Keratinocyte (primary cell): Measurements from ENCODE around the gene ACP6. TPM values are rescaled to one million over a fixed set of nuclear protein-coding genes. Genes with fewer than 3 reads are reported as not detected.

Experiments used
- DNase-seq: peaks from one replicate; pipeline ENCODE4 v3.0.0-alpha.2; 2011; ENCODE audit warnings: low read depth, missing footprints, low spot score
- FAIRE-seq: peaks from 2 replicates; lab custom pipeline; 2011; peaks lifted over from hg19 to GRCh38; lab: Jason Lieb, UNC
- H2AFZ ChIP-seq: 2 replicates; pipeline ENCODE4 v1.6.0; 2012; ENCODE audit warnings: low read length, control low read depth, inconsistent platforms; ENCODE audit not compliant: control insufficient read depth
- H3K27ac ChIP-seq: 2 replicates; pipeline ENCODE4 v1.5.1; 2011; ENCODE audit warnings: low read length; ENCODE audit not compliant: control insufficient read depth, insufficient read depth
- H3K27me3 ChIP-seq: 3 replicates; pipeline ENCODE4 v1.6.0; 2011; ENCODE audit warnings: low read length; ENCODE audit not compliant: control insufficient read depth, insufficient read depth; ENCODE audit errors: extremely low read depth
- H3K36me3 ChIP-seq, 2 experiments: 2 replicates in 1 of 2; 3 replicates in 1 of 2; pipeline ENCODE4 v1.5.1; 2011; ENCODE audit warnings: low read length in 2 of 2, mild to moderate bottlenecking in 1 of 2; ENCODE audit not compliant: control insufficient read depth in 2 of 2, insufficient read depth in 2 of 2; ENCODE audit errors: extremely low read depth in 1 of 2
- H3K4me1 ChIP-seq: 3 replicates; pipeline ENCODE4 v1.5.1; 2011; ENCODE audit warnings: low read length; ENCODE audit not compliant: control insufficient read depth, insufficient read depth; ENCODE audit errors: extremely low read depth
- H3K4me2 ChIP-seq: 3 replicates; pipeline ENCODE4 v1.6.0; 2011; ENCODE audit warnings: low read depth, low read length; ENCODE audit not compliant: control insufficient read depth, insufficient read depth; ENCODE audit errors: extremely low read depth
- H3K4me3 ChIP-seq, 3 experiments: fragments of 200-600 bp in 1 of 3; sonication (generic) in 1 of 3; 2 replicates in 2 of 3; 3 replicates in 1 of 3; pipeline ENCODE4 v1.5.1; 2011 to 2016; ENCODE audit warnings: low read length in 3 of 3, mild to moderate bottlenecking in 3 of 3, control low read depth in 2 of 3, inconsistent platforms in 1 of 3, low read depth in 1 of 3, mixed read lengths in 1 of 3, mixed run types in 1 of 3, moderate library complexity in 1 of 3; ENCODE audit not compliant: control insufficient read depth in 2 of 3, insufficient read depth in 2 of 3; ENCODE audit errors: extremely low read depth in 1 of 3
- H3K79me2 ChIP-seq: 2 replicates; pipeline ENCODE4 v1.6.0; 2012; ENCODE audit warnings: low read length; ENCODE audit not compliant: control insufficient read depth, insufficient read depth
- H3K9ac ChIP-seq: 3 replicates; pipeline ENCODE4 v1.6.0; 2011; ENCODE audit warnings: low read length; ENCODE audit not compliant: control insufficient read depth, insufficient read depth; ENCODE audit errors: extremely low read depth
- H3K9me1 ChIP-seq: 3 replicates; pipeline ENCODE4 v1.6.0; 2011; ENCODE audit warnings: low read length; ENCODE audit not compliant: control insufficient read depth, insufficient read depth; ENCODE audit errors: extremely low read depth
- H3K9me3 ChIP-seq: 2 replicates; pipeline ENCODE4 v1.5.1; 2012; ENCODE audit warnings: low read depth, low read length; ENCODE audit not compliant: control insufficient read depth
- H4K20me1 ChIP-seq: 3 replicates; pipeline ENCODE4 v1.6.0; 2011; ENCODE audit warnings: low read length; ENCODE audit not compliant: control insufficient read depth, insufficient read depth; ENCODE audit errors: extremely low read depth
- EZH2 ChIP-seq: IDR thresholded peaks from one replicate; pipeline ENCODE4 v1.6.1; 2012; ENCODE audit warnings: inconsistent platforms, mild to moderate bottlenecking, low read length, moderate library complexity
- dilution Hi-C: fragments of 300-500 bp; cut with MboI; formaldehyde crosslinking; loops from one replicate; pipeline ENCODE4 v1.7.0; 2020; ENCODE audit warnings: low sequenced_read_pairs; ENCODE audit not compliant: extremely low pct_ligation_motif_present
- polyA plus RNA-seq, 5 experiments: library from polyadenylated mRNA; depleted of rRNA in 3 of 5; stranded (reverse) in 3 of 5; stranded (forward) in 1 of 5; unstranded in 1 of 5; fragments of >200 nt; gene quantifications; 1 replicate in 1 of 5; 2 replicates in 3 of 5; 3 replicates in 1 of 5; pipeline versions ENCODE4 v1.2.1 to v1.2.3, GENCODE V29; 2011 to 2012; ENCODE audit warnings: missing spikeins in 2 of 5, low read depth in 1 of 5, low replicate concordance in 1 of 5
- TF ChIP-seq, protein P1 (sequence below), 3 experiments: IDR thresholded peaks in 1 of 3; conservative IDR thresholded peaks in 1 of 3; optimal IDR thresholded peaks in 1 of 3; 2 replicates in 2 of 3; 3 replicates in 1 of 3; pipeline versions ENCODE3 to v1.5.1; 2011; ENCODE audit warnings: low read length in 3 of 3, mild to moderate bottlenecking in 3 of 3, moderate library complexity in 2 of 3, control low read depth in 1 of 3, inconsistent platforms in 1 of 3; ENCODE audit not compliant: insufficient read depth in 2 of 3; ENCODE audit errors: extremely low read depth in 1 of 3

The ACP6 gene
- polyA plus RNA-seq, 1 donor (not counting 4 experiments of a cell fraction or from before 2014, with no cell fraction given) = 7.4 TPM

GRCh38 chr1:147609358-147609757 lies 61.0 kb downstream of the ACP6 start:
- Histone ChIP-seq H3K9me3 (no peaks in the 10 kb centered on the region), H3K4me2 (no peak overlapping the region), H3K79me2 (no peaks in the 10 kb centered on the region), H3K4me1 (no peaks in the 10 kb centered on the region), H3K27me3 (no peaks in the 10 kb centered on the region), H3K4me3 (no peak overlapping the region), H3K36me3 (peaks cover 1 to 3% of the 10 kb centered on the region in 2 experiments), H2AFZ (no peak overlapping the region), H4K20me1 (no peaks in the 10 kb centered on the region), H3K9ac (no peak overlapping the region), H3K9me1 (no peaks in the 10 kb centered on the region), H3K27ac (no peak overlapping the region)
- dilution Hi-C loops = no loop called here
- FAIRE-seq (no peak), DNase-seq (no peak)
- TF ChIP-seq, protein P1, sequence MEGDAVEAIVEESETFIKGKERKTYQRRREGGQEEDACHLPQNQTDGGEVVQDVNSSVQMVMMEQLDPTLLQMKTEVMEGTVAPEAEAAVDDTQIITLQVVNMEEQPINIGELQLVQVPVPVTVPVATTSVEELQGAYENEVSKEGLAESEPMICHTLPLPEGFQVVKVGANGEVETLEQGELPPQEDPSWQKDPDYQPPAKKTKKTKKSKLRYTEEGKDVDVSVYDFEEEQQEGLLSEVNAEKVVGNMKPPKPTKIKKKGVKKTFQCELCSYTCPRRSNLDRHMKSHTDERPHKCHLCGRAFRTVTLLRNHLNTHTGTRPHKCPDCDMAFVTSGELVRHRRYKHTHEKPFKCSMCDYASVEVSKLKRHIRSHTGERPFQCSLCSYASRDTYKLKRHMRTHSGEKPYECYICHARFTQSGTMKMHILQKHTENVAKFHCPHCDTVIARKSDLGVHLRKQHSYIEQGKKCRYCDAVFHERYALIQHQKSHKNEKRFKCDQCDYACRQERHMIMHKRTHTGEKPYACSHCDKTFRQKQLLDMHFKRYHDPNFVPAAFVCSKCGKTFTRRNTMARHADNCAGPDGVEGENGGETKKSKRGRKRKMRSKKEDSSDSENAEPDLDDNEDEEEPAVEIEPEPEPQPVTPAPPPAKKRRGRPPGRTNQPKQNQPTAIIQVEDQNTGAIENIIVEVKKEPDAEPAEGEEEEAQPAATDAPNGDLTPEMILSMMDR (optimal IDR thresholded peaks at IDR 0.05 in 1 of 3, IDR thresholded peaks at IDR 0.05 in 1 of 3, conservative IDR thresholded peaks at IDR 0.05 in 1 of 3; ENCODE audit: extremely low read depth in 1 of 3, insufficient read depth in 2 of 3, low read length in 3 of 3) = no peak
- TF ChIP-seq EZH2 = no peak

GRCh38 chr1:147608596-147608995 lies 61.7 kb downstream of the ACP6 start:
- Histone ChIP-seq H3K27me3 (no peaks in the 10 kb centered on the region), H3K4me3 (no peak overlapping the region), H3K9me3 (no peaks in the 10 kb centered on the region), H3K9me1 (no peaks in the 10 kb centered on the region), H3K79me2 (no peaks in the 10 kb centered on the region), H3K4me1 (no peaks in the 10 kb centered on the region), H3K9ac (no peak overlapping the region), H3K27ac (no peak overlapping the region), H2AFZ (no peak overlapping the region), H3K36me3 (peaks cover 0 to 2% of the 10 kb centered on the region in 2 experiments), H4K20me1 (no peaks in the 10 kb centered on the region), H3K4me2 (no peak overlapping the region)
- FAIRE-seq (no peak), DNase-seq (no peak)
- dilution Hi-C loops = no loop called here
- TF ChIP-seq, protein P1 (optimal IDR thresholded peaks at IDR 0.05 in 1 of 3, IDR thresholded peaks at IDR 0.05 in 1 of 3, conservative IDR thresholded peaks at IDR 0.05 in 1 of 3; ENCODE audit: extremely low read depth in 1 of 3, insufficient read depth in 2 of 3, low read length in 3 of 3) = no peak
- TF ChIP-seq EZH2 = no peak
